Measurements from ENCODE around the gene FAM114A1.

The FAM114A1 gene

GRCh38 chr4:38866973-38867477 is 581 bp upstream of the FAM114A1 start:
- Histone ChIP-seq H3K36me3 (ENCODE audit: control insufficient read depth in 4 of 4, insufficient read depth in 4 of 4, low read length in 3 of 4) (no peaks in the 10 kb centered on the region), H3K4me3 (ENCODE audit: control insufficient read depth in 1 of 7, extremely low read depth in 1 of 7, insufficient read depth in 4 of 7, low read depth in 2 of 7, low read length in 6 of 7) (peak overlapping the region; percentile 8 to 81 (median 59)), H3K4me1 (ENCODE audit: control extremely low read depth in 1 of 4, control insufficient read depth in 4 of 4, insufficient read depth in 4 of 4, low read length in 3 of 4) (peaks cover 4 to 15% (median 11%) of the 10 kb centered on the region in 4 experiments), H3K27ac (ENCODE audit: insufficient read depth in 1 of 2, low read depth in 1 of 2, low read length in 2 of 2, poor library complexity in 1 of 2, severe bottlenecking in 2 of 2) (peak overlapping the region in 1 of 2 experiments; percentile 59), H3K9me3 (ENCODE audit: control extremely low read depth in 1 of 5, control insufficient read depth in 4 of 5, insufficient read depth in 2 of 5, low read depth in 1 of 5, low read length in 4 of 5) (no peaks in the 10 kb centered on the region), H3K27me3 (replicated peaks in 2 of 5; ENCODE audit: control insufficient read depth in 4 of 5, insufficient read depth in 5 of 5, low read length in 4 of 5) (no peaks in the 10 kb centered on the region)
- CTCF ChIA-PET: interaction anchor here (0.8 to 1.6 kb wide), 6 partner anchors 9 to 107 kb away, joined by 3 to 7 read pairs (median 3); partner anchors contain the start of gene TLR10
- peak in 2 of 3 donors; percentile 33 to 51 for DNase-seq
- 77% methylated on average over 5 of the region's 11 CpGs for WGBS (ENCODE audit: insufficient coverage)
- POLR2A ChIA-PET: no interaction called here

DNA sequence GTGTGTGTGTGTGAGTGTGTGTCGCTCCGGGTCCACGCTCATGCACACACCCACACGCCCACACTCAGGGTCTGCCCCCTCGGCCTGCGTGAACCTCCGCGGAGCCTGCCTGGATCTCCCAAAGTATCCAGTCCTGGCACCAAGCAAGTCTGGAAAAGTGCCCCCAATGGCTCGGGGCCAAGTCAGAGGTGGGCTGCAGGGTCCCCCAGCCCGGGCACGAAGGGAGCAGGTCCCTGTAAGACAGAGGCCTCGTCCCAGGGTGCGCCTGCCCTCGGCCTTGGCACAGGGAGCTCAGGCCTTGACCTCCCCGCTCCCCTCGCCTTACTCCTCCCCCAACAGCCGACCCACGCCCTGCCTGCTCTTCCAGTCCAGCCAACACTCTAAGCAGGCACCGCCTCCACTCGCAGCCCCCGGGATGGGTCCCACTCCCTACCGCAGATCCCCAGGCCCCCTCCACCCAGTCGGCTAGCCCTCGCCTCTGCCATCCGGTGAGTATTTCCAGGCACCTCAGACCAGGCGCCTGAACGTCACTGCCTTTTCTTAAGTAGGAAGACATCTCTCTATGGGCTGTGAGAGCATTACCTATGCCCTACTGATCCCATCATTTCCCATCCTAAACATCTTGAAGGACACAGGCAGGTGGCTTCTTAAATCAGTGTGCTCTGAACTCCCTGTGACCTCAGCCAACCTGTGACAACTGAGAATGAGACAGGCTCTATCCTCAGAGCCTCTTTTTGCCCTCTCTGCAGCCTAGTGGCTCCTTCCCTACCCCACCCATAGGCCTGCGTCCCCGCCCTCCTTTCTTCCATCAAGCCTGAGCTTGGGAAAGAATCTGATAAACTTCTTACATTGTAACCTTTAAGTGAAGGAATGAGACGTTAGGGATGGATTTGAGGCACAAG is 704 bp downstream of the FAM114A1 start:
- H3K36me3 ChIP-seq (ENCODE audit: control insufficient read depth in 4 of 4, insufficient read depth in 4 of 4, low read length in 3 of 4): no peaks in the 10 kb centered on the region
- CTCF ChIA-PET: no interaction called here
- H3K27ac ChIP-seq (ENCODE audit: insufficient read depth in 1 of 2, low read depth in 1 of 2, low read length in 2 of 2, poor library complexity in 1 of 2, severe bottlenecking in 2 of 2): peak overlapping the region in 1 of 2 experiments; percentile 63
- POLR2A ChIA-PET: no interaction called here
- peaks cover 4 to 15% (median 11%) of the 10 kb centered on the region in 4 experiments for H3K4me1 ChIP-seq (ENCODE audit: control extremely low read depth in 1 of 4, control insufficient read depth in 4 of 4, insufficient read depth in 4 of 4, low read length in 3 of 4)
- H3K9me3 ChIP-seq (ENCODE audit: control extremely low read depth in 1 of 5, control insufficient read depth in 4 of 5, insufficient read depth in 2 of 5, low read depth in 1 of 5, low read length in 4 of 5): no peaks in the 10 kb centered on the region
- no peak for DNase-seq
- 87% methylated on average over 24 of the region's 30 CpGs for WGBS (ENCODE audit: insufficient coverage)
- H3K4me3 ChIP-seq (ENCODE audit: control insufficient read depth in 1 of 7, extremely low read depth in 1 of 7, insufficient read depth in 4 of 7, low read depth in 2 of 7, low read length in 6 of 7): peak overlapping the region; percentile 8 to 81 (median 59)
- no peaks in the 10 kb centered on the region for H3K27me3 ChIP-seq (replicated peaks in 2 of 5; ENCODE audit: control insufficient read depth in 4 of 5, insufficient read depth in 5 of 5, low read length in 4 of 5)

- WGBS (ENCODE audit: insufficient coverage): 100% methylated on average over 1 of the region's 2 CpGs
- CTCF ChIA-PET: interaction anchor here (1.5 kb wide), 1 partner anchor 9 kb away, joined by 5 read pairs; no protein-coding TSS in a partner anchor
- POLR2A ChIA-PET: no interaction called here
- Histone ChIP-seq H3K9me3 (ENCODE audit: control extremely low read depth in 1 of 5, control insufficient read depth in 4 of 5, insufficient read depth in 2 of 5, low read depth in 1 of 5, low read length in 4 of 5) (no peaks in the 10 kb centered on the region), H3K27ac (ENCODE audit: insufficient read depth in 1 of 2, low read depth in 1 of 2, low read length in 2 of 2, poor library complexity in 1 of 2, severe bottlenecking in 2 of 2) (no peak overlapping the region), H3K36me3 (ENCODE audit: control insufficient read depth in 4 of 4, insufficient read depth in 4 of 4, low read length in 3 of 4) (no peaks in the 10 kb centered on the region), H3K27me3 (replicated peaks in 2 of 5; ENCODE audit: control insufficient read depth in 4 of 5, insufficient read depth in 5 of 5, low read length in 4 of 5) (no peaks in the 10 kb centered on the region), H3K4me3 (ENCODE audit: control insufficient read depth in 1 of 7, extremely low read depth in 1 of 7, insufficient read depth in 4 of 7, low read depth in 2 of 7, low read length in 6 of 7) (no peak overlapping the region), H3K4me1 (ENCODE audit: control extremely low read depth in 1 of 4, control insufficient read depth in 4 of 4, insufficient read depth in 4 of 4, low read length in 3 of 4) (peaks cover 4 to 15% (median 10%) of the 10 kb centered on the region in 4 experiments)
- DNase-seq: no peak
Observed at GRCh38 chr4:38869511-38869910, 1.9 kb downstream of the FAM114A1 start.

GRCh38 chr4:38870098-38870808 is 2.6 kb downstream of the FAM114A1 start:
- POLR2A ChIA-PET: no interaction called here
- Histone ChIP-seq H3K36me3 (ENCODE audit: control insufficient read depth in 4 of 4, insufficient read depth in 4 of 4, low read length in 3 of 4) (no peaks in the 10 kb centered on the region), H3K4me1 (ENCODE audit: control extremely low read depth in 1 of 4, control insufficient read depth in 4 of 4, insufficient read depth in 4 of 4, low read length in 3 of 4) (peaks cover 4 to 15% (median 10%) of the 10 kb centered on the region in 4 experiments), H3K27ac (ENCODE audit: insufficient read depth in 1 of 2, low read depth in 1 of 2, low read length in 2 of 2, poor library complexity in 1 of 2, severe bottlenecking in 2 of 2) (no peak overlapping the region), H3K4me3 (ENCODE audit: control insufficient read depth in 1 of 7, extremely low read depth in 1 of 7, insufficient read depth in 4 of 7, low read depth in 2 of 7, low read length in 6 of 7) (no peak overlapping the region), H3K9me3 (ENCODE audit: control extremely low read depth in 1 of 5, control insufficient read depth in 4 of 5, insufficient read depth in 2 of 5, low read depth in 1 of 5, low read length in 4 of 5) (no peaks in the 10 kb centered on the region), H3K27me3 (replicated peaks in 2 of 5; ENCODE audit: control insufficient read depth in 4 of 5, insufficient read depth in 5 of 5, low read length in 4 of 5) (no peaks in the 10 kb centered on the region)
- no peak for DNase-seq
- CTCF ChIA-PET: interaction anchor here (1.5 kb wide), 1 partner anchor 9 kb away, joined by 5 read pairs; no protein-coding TSS in a partner anchor
- WGBS (ENCODE audit: insufficient coverage): 97% methylated on average over 5 of the region's 7 CpGs

DNA sequence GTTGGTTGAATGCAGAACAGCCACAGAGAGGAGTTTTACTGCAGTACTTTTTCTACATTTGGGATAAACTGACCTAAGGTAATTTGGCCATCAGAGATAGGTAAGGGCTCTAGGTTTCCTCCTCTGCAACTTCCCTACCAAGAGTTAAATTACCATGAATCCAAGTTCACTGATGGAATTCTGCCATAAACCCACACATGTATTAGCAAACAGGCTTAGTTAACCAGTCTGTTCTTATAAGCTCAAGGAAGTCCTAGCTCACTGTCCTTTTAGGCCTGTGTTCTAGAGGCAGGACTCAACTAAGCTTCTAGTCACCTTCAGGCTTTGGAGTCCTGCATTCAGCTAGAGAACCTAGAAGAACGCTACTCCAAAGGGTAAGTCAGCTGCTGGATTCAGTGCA is 4.0 kb downstream of the FAM114A1 start:
- no peaks in the 10 kb centered on the region for H3K27me3 ChIP-seq (replicated peaks in 2 of 5; ENCODE audit: control insufficient read depth in 4 of 5, insufficient read depth in 5 of 5, low read length in 4 of 5)
- 100% methylated on average over 1 of the region's 1 CpG for WGBS (ENCODE audit: insufficient coverage)
- H3K9me3 ChIP-seq (ENCODE audit: control extremely low read depth in 1 of 5, control insufficient read depth in 4 of 5, insufficient read depth in 2 of 5, low read depth in 1 of 5, low read length in 4 of 5): no peaks in the 10 kb centered on the region
- POLR2A ChIA-PET: no interaction called here
- no peak overlapping the region for H3K4me3 ChIP-seq (ENCODE audit: control insufficient read depth in 1 of 7, extremely low read depth in 1 of 7, insufficient read depth in 4 of 7, low read depth in 2 of 7, low read length in 6 of 7)
- DNase-seq: no peak
- CTCF ChIA-PET: interaction anchor here (1.3 to 6.5 kb wide), 2 partner anchors 10 to 112 kb away, joined by 5 to 38 read pairs; no protein-coding TSS in a partner anchor
- no peak overlapping the region for H3K27ac ChIP-seq (ENCODE audit: insufficient read depth in 1 of 2, low read depth in 1 of 2, low read length in 2 of 2, poor library complexity in 1 of 2, severe bottlenecking in 2 of 2)
- no peaks in the 10 kb centered on the region for H3K36me3 ChIP-seq (ENCODE audit: control insufficient read depth in 4 of 4, insufficient read depth in 4 of 4, low read length in 3 of 4)
- H3K4me1 ChIP-seq (ENCODE audit: control extremely low read depth in 1 of 4, control insufficient read depth in 4 of 4, insufficient read depth in 4 of 4, low read length in 3 of 4): peaks cover 4 to 14% (median 10%) of the 10 kb centered on the region in 4 experiments

DNA sequence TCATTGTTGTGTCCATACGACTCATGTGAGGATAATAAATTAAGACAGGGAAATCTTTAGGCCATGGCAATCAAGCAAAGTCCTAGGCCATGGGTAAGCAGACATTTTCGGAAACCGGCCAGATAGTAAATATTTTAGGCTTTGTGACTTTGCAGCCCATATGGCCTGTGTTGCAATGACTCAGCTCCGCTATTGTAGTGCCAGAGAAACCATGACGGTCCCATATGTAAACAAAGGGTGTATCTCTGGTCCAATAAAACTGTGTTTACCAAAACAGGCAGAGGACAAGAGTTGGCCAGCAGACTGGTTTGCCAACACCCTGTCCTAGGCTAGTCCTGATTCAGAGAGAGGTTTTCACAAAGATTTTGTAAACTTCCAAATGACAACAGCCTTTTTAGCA is 5.0 kb downstream of the FAM114A1 start:
- CTCF ChIA-PET: interaction anchor here (0.9 to 6.5 kb wide), 5 partner anchors 12 to 113 kb away, joined by 3 to 38 read pairs (median 8); no protein-coding TSS in a partner anchor
- no peak overlapping the region for H3K4me3 ChIP-seq (ENCODE audit: control insufficient read depth in 1 of 7, extremely low read depth in 1 of 7, insufficient read depth in 4 of 7, low read depth in 2 of 7, low read length in 6 of 7)
- no peaks in the 10 kb centered on the region for H3K9me3 ChIP-seq (ENCODE audit: control extremely low read depth in 1 of 5, control insufficient read depth in 4 of 5, insufficient read depth in 2 of 5, low read depth in 1 of 5, low read length in 4 of 5)
- H3K27ac ChIP-seq (ENCODE audit: insufficient read depth in 1 of 2, low read depth in 1 of 2, low read length in 2 of 2, poor library complexity in 1 of 2, severe bottlenecking in 2 of 2): no peak overlapping the region
- no peaks in the 10 kb centered on the region for H3K27me3 ChIP-seq (replicated peaks in 2 of 5; ENCODE audit: control insufficient read depth in 4 of 5, insufficient read depth in 5 of 5, low read length in 4 of 5)
- H3K4me1 ChIP-seq (ENCODE audit: control extremely low read depth in 1 of 4, control insufficient read depth in 4 of 4, insufficient read depth in 4 of 4, low read length in 3 of 4): peaks cover 0 to 7% (median 5%) of the 10 kb centered on the region in 4 experiments
- WGBS (ENCODE audit: insufficient coverage): 100% methylated on average over 5 of the region's 5 CpGs
- no peaks in the 10 kb centered on the region for H3K36me3 ChIP-seq (ENCODE audit: control insufficient read depth in 4 of 4, insufficient read depth in 4 of 4, low read length in 3 of 4)
- DNase-seq: no peak
- POLR2A ChIA-PET: interaction anchor here (0.7 kb wide), 1 partner anchor 12 kb away, joined by 3 read pairs; no protein-coding TSS in a partner anchor

Measured in common myeloid progenitor, CD34-positive (primary cell).